HepG2 (cell line): ENCODE results near the gene ELP6. TPM values are rescaled to one million over a fixed set of nuclear protein-coding genes. Genes with fewer than 3 reads are reported as not detected.

ENCODE experiments used
- BHLHE40 ChIP-seq: IDR thresholded peaks from 2 replicates; pipeline ENCODE4 v1.6.1; 2011; ENCODE audit warnings: low read length, improper control_type of control experiment
- HIC2 ChIP-seq: sonication (generic); formaldehyde crosslinking; IDR thresholded peaks from 2 replicates; pipeline ENCODE4 v1.9.0; 2022; ENCODE audit warnings: low read depth, missing genetic modification reagents
- HNF1A ChIP-seq, 2 experiments: sonication (generic) in 1 of 2; formaldehyde crosslinking in 1 of 2; IDR thresholded peaks; 2 replicates each; pipeline versions ENCODE4 v1.4.0 to v1.6.1; 2016 to 2020; ENCODE audit warnings: borderline replicate concordance in 1 of 2, low read depth in 1 of 2, mild to moderate bottlenecking in 1 of 2, missing genetic modification reagents in 1 of 2
- JUNB ChIP-seq: sonication (generic); formaldehyde crosslinking; IDR thresholded peaks from 2 replicates; pipeline ENCODE4 v1.8.0; 2022; ENCODE audit warnings: missing genetic modification reagents, mild to moderate bottlenecking, borderline replicate concordance
- MXD4 ChIP-seq: IDR thresholded peaks from 2 replicates; pipeline ENCODE4 v1.6.1; 2016; ENCODE audit warnings: mild to moderate bottlenecking, missing biosample characterization, missing genetic modification reagents
- PHF8 ChIP-seq: sonication (generic); formaldehyde crosslinking; IDR thresholded peaks from 2 replicates; pipeline ENCODE4 v1.5.0; 2020; ENCODE audit warnings: missing genetic modification reagents
- POLR2G ChIP-seq: fragments of 200-400 bp; formaldehyde crosslinking; IDR thresholded peaks from 2 replicates; pipeline ENCODE4 v1.6.1; 2018; ENCODE audit warnings: mild to moderate bottlenecking, low read depth, low read length, moderate library complexity
- SMAD3 ChIP-seq: sonication (generic); formaldehyde crosslinking; IDR thresholded peaks from 2 replicates; pipeline ENCODE4 v1.4.0; 2020; ENCODE audit warnings: missing genetic modification reagents
- STAT5B ChIP-seq: sonication (generic); formaldehyde crosslinking; IDR thresholded peaks from 2 replicates; pipeline ENCODE4 v1.4.0; 2020; ENCODE audit warnings: missing genetic modification reagents
- TFE3 ChIP-seq: IDR thresholded peaks from 2 replicates; pipeline ENCODE4 v1.6.1; 2016
- ZBTB14 ChIP-seq: sonication (generic); formaldehyde crosslinking; IDR thresholded peaks from 2 replicates; pipeline ENCODE4 v1.4.0; 2020; ENCODE audit warnings: missing genetic modification reagents
- ZHX1 ChIP-seq: sonication (generic); formaldehyde crosslinking; IDR thresholded peaks from 2 replicates; pipeline ENCODE4 v1.8.1; 2022; ENCODE audit warnings: low read depth, mild to moderate bottlenecking, missing genetic modification reagents
- ZNF143 ChIP-seq: sonication (generic); formaldehyde crosslinking; IDR thresholded peaks from 2 replicates; pipeline ENCODE4 v1.4.0; 2020; ENCODE audit warnings: missing genetic modification reagents
- ZNF18 ChIP-seq: sonication (generic); formaldehyde crosslinking; IDR thresholded peaks from 2 replicates; pipeline ENCODE4 v1.8.0; 2022; ENCODE audit warnings: mild to moderate bottlenecking, missing genetic modification reagents; ENCODE audit not compliant: insufficient replicate concordance
- polyA plus RNA-seq, 8 experiments: library from polyadenylated mRNA; depleted of rRNA in 3 of 8; stranded (reverse) in 7 of 8; unstranded in 1 of 8; fragments of >200 nt; fragmentation: Illumina TruSeq in 4 of 8; extraction: Trizol in 4 of 8; gene quantifications; 2 replicates each; pipeline versions ENCODE4 v1.2.1 to v1.2.3, GENCODE V29; 2011 to 2016; ENCODE audit warnings: low read depth in 4 of 8, missing spikeins in 1 of 8, mixed read lengths in 1 of 8; ENCODE audit not compliant: insufficient read depth in 1 of 8
- total RNA-seq, 5 experiments: library from RNA; depleted of rRNA; stranded (reverse); fragments of >200 nt; fragmentation: Illumina TruSeq; extraction: Trizol; gene quantifications; 2 replicates each; pipeline ENCODE4 v1.2.3, GENCODE V29; 2016; ENCODE audit warnings: low read depth in 1 of 5

ELP6 gene
- total and polyA plus RNA-seq, 2 of the 13 experiments (the other 11 are each of a cell fraction or from before 2014, with no cell fraction given), result 45.0 to 49.3 TPM

GRCh38 chr3:47475570-47476329 lies 37.8 kb downstream of the ELP6 start, which contains the start of gene SCAP (continued):
- peak; percentile 87 for TF ChIP-seq PHF8 (CRISPR knock-in tag)
- TF ChIP-seq TFE3 (CRISPR knock-in tag), result peak; percentile 71
- TF ChIP-seq ZNF18 (CRISPR knock-in tag), result peak; percentile 80
- TF ChIP-seq STAT5B (CRISPR knock-in tag), result 0 out of 2 replicates have a peak, but pooled peaks have one; percentile 60
- peak; percentile 63 for TF ChIP-seq POLR2G
- no peak for TF ChIP-seq ZHX1 (CRISPR knock-in tag)
- peak; percentile 74; the same call in 1 of the 2 replicates for TF ChIP-seq SMAD3
- no peak for TF ChIP-seq HNF1A (IDR thresholded peaks at IDR 0.05; ENCODE audit: low read depth)
- TF ChIP-seq HNF1A (CRISPR knock-in tag; IDR thresholded peaks at IDR 0.05; ENCODE audit: borderline replicate concordance), result peak; percentile 61; the same call in 1 of the 2 replicates
- TF ChIP-seq BHLHE40, result peak; percentile 100
- no peak for TF ChIP-seq JUNB (CRISPR knock-in tag)
- peak; percentile 93 for TF ChIP-seq ZBTB14 (CRISPR knock-in tag)
- peak; percentile 62; the same call in 1 of the 2 replicates for TF ChIP-seq HIC2
- peak; percentile 82 for TF ChIP-seq MXD4 (CRISPR knock-in tag)
- peak; percentile 55; the same call in 1 of the 2 replicates for TF ChIP-seq ZNF143 (CRISPR knock-in tag)
